A549 (cell line): ENCODE data around the gene ABCB4. TPM values are rescaled to one million over a fixed set of nuclear protein-coding genes. Genes with fewer than 3 reads are reported as not detected.

Experiments used
- ATAC-seq, 2 experiments: fragments of 200-7000 bp in 1 of 2; fragments of >200 bp in 1 of 2; cut with Nextera tagmentation in 1 of 2; cut with Tn5 transposase in 1 of 2; 3 replicates each; pipeline versions ENCODE4 v1.8.0 to v1.9.1; 2018 to 2020; ENCODE audit warnings: mild to moderate bottlenecking in 1 of 2, moderate library complexity in 1 of 2
- CTCF ChIA-PET: fragments of 300-600 bp; sonication (Branson Sonifier 250); formaldehyde crosslinking; extraction: SDS; loops from one replicate; lab custom pipeline; 2021; ENCODE audit warnings: antibody characterized with exemption, inconsistent platforms; lab: Yijun Ruan, JAX
- POLR2A ChIA-PET: fragments of 350-600 bp; formaldehyde crosslinking; extraction: SDS; loops from one replicate; lab custom pipeline; 2021; ENCODE audit warnings: antibody characterized with exemption, inconsistent platforms; lab: Yijun Ruan, JAX
- DNase-seq, 2 experiments: peaks; one replicate each; pipeline versions ENCODE4 v3.0.0 to v3.0.0-alpha.2; 2011 to 2016; ENCODE audit warnings: low read depth in 1 of 2, low spot score in 1 of 2
- FAIRE-seq: peaks from 2 replicates; lab custom pipeline; 2011; peaks lifted over from hg19 to GRCh38; lab: Jason Lieb, UNC
- H3K27ac ChIP-seq, 2 experiments: fragments of >200 bp; sonication (Bioruptor Twin); formaldehyde crosslinking; 3 replicates each; pipeline ENCODE4 v1.5.1; 2016 to 2017
- H3K4me1 ChIP-seq: fragments of >200 bp; sonication (Bioruptor Twin); formaldehyde crosslinking; 3 replicates; pipeline ENCODE4 v1.6.1; 2016
- H3K4me2 ChIP-seq: fragments of >200 bp; sonication (Bioruptor Twin); formaldehyde crosslinking; 3 replicates; pipeline ENCODE4 v1.6.1; 2016
- H3K4me3 ChIP-seq: fragments of >200 bp; sonication (Bioruptor Twin); formaldehyde crosslinking; 3 replicates; pipeline ENCODE4 v1.5.1; 2016
- H3K9me3 ChIP-seq: fragments of >200 bp; sonication (Bioruptor Twin); formaldehyde crosslinking; 3 replicates; pipeline ENCODE4 v1.6.1; 2016
- CEBPB ChIP-seq, 2 experiments: fragments of >200 bp in 1 of 2; sonication (Bioruptor Twin) in 1 of 2; formaldehyde crosslinking in 1 of 2; IDR thresholded peaks; 2 replicates each; pipeline ENCODE4 v1.6.1; 2012 to 2016
- CHD2 ChIP-seq: fragments of 150-350 bp; IDR thresholded peaks from 2 replicates; pipeline ENCODE4 v1.6.1; 2014; ENCODE audit warnings: low read length; ENCODE audit not compliant: partially characterized antibody
- EHF ChIP-seq: fragments of 250-450 bp; sonication (Bioruptor Pico); IDR thresholded peaks from 2 replicates; pipeline ENCODE4 v1.5.0; 2020; ENCODE audit warnings: mild to moderate bottlenecking
- EP300 ChIP-seq, 2 experiments: fragments of >200 bp; sonication (Bioruptor Twin); formaldehyde crosslinking; IDR thresholded peaks; 2 replicates in 1 of 2; 3 replicates in 1 of 2; pipeline ENCODE4 v1.6.1; 2016 to 2017
- ESRRA ChIP-seq: fragments of 150-350 bp; IDR thresholded peaks from 2 replicates; pipeline ENCODE4 v1.6.1; 2014; ENCODE audit warnings: mild to moderate bottlenecking, low read length, borderline replicate concordance
- FOXS1 ChIP-seq: fragments of 250-450 bp; sonication (Bioruptor Pico); IDR thresholded peaks from 2 replicates; pipeline ENCODE4 v1.5.0; 2020; ENCODE audit warnings: mild to moderate bottlenecking, moderate library complexity
- HDAC2 ChIP-seq: fragments of 200-600 bp; sonication (generic); IDR thresholded peaks from 2 replicates; pipeline ENCODE4 v1.6.1; 2016
- HES2 ChIP-seq: fragments of >200 bp; sonication (Bioruptor Twin); formaldehyde crosslinking; IDR thresholded peaks from 2 replicates; pipeline ENCODE4 v1.6.1; 2016
- HEYL ChIP-seq: fragments of 250-450 bp; sonication (Bioruptor Pico); IDR thresholded peaks from 2 replicates; pipeline ENCODE4 v1.8.0; 2021; ENCODE audit warnings: mild to moderate bottlenecking, moderate library complexity
- HOXB13 ChIP-seq: fragments of 250-450 bp; sonication (Bioruptor Pico); IDR thresholded peaks from 2 replicates; pipeline ENCODE4 v1.5.0; 2020; ENCODE audit warnings: low read depth, mild to moderate bottlenecking, moderate library complexity
- KDM1A ChIP-seq: fragments of 200-600 bp; sonication (generic); IDR thresholded peaks from 2 replicates; pipeline ENCODE4 v1.6.1; 2016; ENCODE audit warnings: low read depth, mild to moderate bottlenecking
- KDM5A ChIP-seq: fragments of 200-600 bp; sonication (generic); IDR thresholded peaks from 2 replicates; pipeline ENCODE4 v1.6.1; 2016; ENCODE audit warnings: antibody characterized with exemption, mild to moderate bottlenecking
- MAX ChIP-seq: IDR thresholded peaks from 2 replicates; pipeline ENCODE4 v1.6.1; 2012
- MAZ ChIP-seq: fragments of 150-350 bp; IDR thresholded peaks from 2 replicates; pipeline ENCODE4 v1.6.1; 2014; ENCODE audit warnings: antibody characterized with exemption, low read depth, low read length, borderline replicate concordance
- MYC ChIP-seq: IDR thresholded peaks from 2 replicates; pipeline ENCODE4 v1.6.1; 2012; ENCODE audit warnings: mild to moderate bottlenecking, inconsistent platforms, low read length, improper control_type of control experiment, borderline replicate concordance
- NPAS2 ChIP-seq: fragments of 250-450 bp; sonication (Bioruptor Pico); IDR thresholded peaks from 2 replicates; pipeline ENCODE4 v1.8.0; 2022; ENCODE audit warnings: mild to moderate bottlenecking, moderate library complexity, borderline replicate concordance
- NR3C1 ChIP-seq: fragments of >200 bp; sonication (Bioruptor Twin); formaldehyde crosslinking; IDR thresholded peaks from 3 replicates; pipeline ENCODE4 v1.6.1; 2017
- PHF8 ChIP-seq: fragments of 200-600 bp; sonication (generic); IDR thresholded peaks from 2 replicates; pipeline ENCODE4 v1.6.1; 2016; ENCODE audit warnings: low read depth, mild to moderate bottlenecking, antibody characterized with exemption, moderate library complexity, borderline replicate concordance
- POLR2A ChIP-seq: IDR thresholded peaks from 2 replicates; pipeline ENCODE4 v1.6.1; 2012; ENCODE audit warnings: mild to moderate bottlenecking, low read length
- RARB ChIP-seq: fragments of 250-450 bp; sonication (Bioruptor Pico); IDR thresholded peaks from 2 replicates; pipeline ENCODE4 v1.8.0; 2021; ENCODE audit warnings: mild to moderate bottlenecking, moderate library complexity
- REST ChIP-seq: fragments of 200-600 bp; sonication (generic); IDR thresholded peaks from 2 replicates; pipeline ENCODE4 v1.6.1; 2016; ENCODE audit warnings: antibody characterized with exemption, mild to moderate bottlenecking, moderate library complexity
- RFX5 ChIP-seq: fragments of 450-650 bp; IDR thresholded peaks from 2 replicates; pipeline ENCODE4 v1.7.1; 2014; ENCODE audit warnings: antibody characterized with exemption, mild to moderate bottlenecking, moderate library complexity
- SMC3 ChIP-seq: fragments of >200 bp; sonication (Bioruptor Twin); formaldehyde crosslinking; IDR thresholded peaks from 3 replicates; pipeline ENCODE4 v1.6.1; 2018; ENCODE audit warnings: inconsistent platforms
- SREBF2 ChIP-seq: fragments of 450-650 bp; IDR thresholded peaks from 2 replicates; pipeline ENCODE4 v1.6.1; 2014; ENCODE audit warnings: mild to moderate bottlenecking, moderate library complexity
- WGBS: methylation state at CpG from one replicate; pipeline ENCODE4 v1.1.6; 2017; ENCODE audit errors: missing lambda C conversion rate; 5-methylcytosine and 5-hydroxymethylcytosine counted together
- polyA plus RNA-seq, 4 experiments: library from polyadenylated mRNA; depleted of rRNA in 3 of 4; stranded (reverse); fragments of >200 nt; fragmentation: RNase III in 1 of 4; extraction: RNeasy Plus Mini Kit Qiagen cat#74134 plus additional on column Dnase treatment in 1 of 4; gene quantifications; 2 replicates in 3 of 4; 3 replicates in 1 of 4; pipeline ENCODE4 v1.2.3, GENCODE V29; 2011 to 2017

Gene ABCB4
- polyA plus RNA-seq, 2 of the 4 experiments (the other 2 are of a cell fraction), result 0.12 TPM; not detected in 1

DNA sequence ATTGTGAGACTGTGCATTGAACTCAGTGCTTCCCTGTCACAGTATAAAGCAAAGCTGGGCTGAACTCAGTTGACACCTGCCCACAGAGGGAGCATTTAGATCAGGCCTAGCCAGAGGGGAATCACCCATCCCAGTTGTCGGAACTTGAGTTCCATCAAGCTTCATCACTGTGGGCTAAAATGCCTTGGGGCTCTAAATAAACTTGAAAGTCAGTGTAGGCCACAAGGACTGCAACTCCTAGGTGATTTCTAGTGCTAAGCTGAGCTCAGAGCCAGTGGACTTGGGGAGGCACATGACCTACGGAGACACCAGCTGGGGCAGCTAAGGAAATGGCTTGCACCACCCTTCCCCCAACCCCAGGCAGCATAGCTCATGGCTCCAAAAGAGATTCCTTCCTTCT is 7.7 kb upstream of the ABCB4 start (continued):
- TF ChIP-seq ESRRA (no peak), POLR2A (no peak), NR3C1 (no peak), FOXS1 (CRISPR knock-in tag) (no peak), EHF (CRISPR knock-in tag) (no peak), MYC (no peak), KDM5A (no peak), EP300 (IDR thresholded peaks at IDR 0.05) (no peak)

GRCh38 chr7:87482115-87482514 is 6.6 kb upstream of the ABCB4 start:
- Histone ChIP-seq H3K4me3 (no peak overlapping the region), H3K9me3 (no peaks in the 10 kb centered on the region), H3K4me1 (no peaks in the 10 kb centered on the region), H3K27ac (no peak overlapping the region), H3K4me2 (no peak overlapping the region)
- ChIA-PET CTCF (no interaction called here), POLR2A (no interaction called here)
- DNase-seq (no peak), FAIRE-seq (no peak), ATAC-seq (no peak)
- WGBS, result 14% methylated on average over 3 of the region's 3 CpGs
- no peak for TF ChIP-seq FOXS1 (CRISPR knock-in tag)
- TF ChIP-seq NPAS2, result no peak
- no peak for TF ChIP-seq CHD2
- TF ChIP-seq HDAC2, result no peak
- no peak for TF ChIP-seq MAZ
- no peak for TF ChIP-seq CEBPB (IDR thresholded peaks at IDR 0.05)
- TF ChIP-seq REST, result no peak
- no peak for TF ChIP-seq HES2
- TF ChIP-seq HEYL, result no peak
- no peak for TF ChIP-seq ESRRA
- no peak for TF ChIP-seq SMC3
- TF ChIP-seq MAX, result no peak
- no peak for TF ChIP-seq KDM5A
- no peak for TF ChIP-seq KDM1A

- Histone ChIP-seq H3K27ac (no peak overlapping the region), H3K4me1 (0 out of 3 replicates have a peak, but pooled peaks cover under 1% of the 10 kb centered on the region), H3K4me2 (no peak overlapping the region), H3K9me3 (no peaks in the 10 kb centered on the region), H3K4me3 (no peak overlapping the region)
- CTCF ChIA-PET, result no interaction called here
- no peak for ATAC-seq
- POLR2A ChIA-PET, result no interaction called here
- WGBS, result 78% methylated on average over 2 of the region's 2 CpGs
- no peak for FAIRE-seq
- no peak for DNase-seq
- TF ChIP-seq SREBF2 (no peak), PHF8 (no peak), RARB (CRISPR knock-in tag) (no peak), HOXB13 (CRISPR knock-in tag) (no peak), CHD2 (no peak), EP300 (IDR thresholded peaks at IDR 0.05) (no peak), RFX5 (no peak)
Measured at GRCh38 chr7:87480386-87480785, 4.9 kb upstream of the ABCB4 start.
